ENCODE data around the gene WARS2. TPM values are rescaled to one million over a fixed set of nuclear protein-coding genes. Genes with fewer than 3 reads are reported as not detected.

Gene WARS2

Small RNA genes lying within 50 kb of the gene (small RNA-seq; reads per million reads assigned to genes)
- gene AL139420.2 (ENCODE audit: insufficient read depth): not detected

Data from mesendoderm (in vitro differentiated cells).